CD4-positive, alpha-beta T cell treated with Interleukin-17A for 1 hour (primary cell): ENCODE measurements around the gene VIL1.
A peak's percentile ranks its signal among the peaks of the same experiment; 100 is the strongest.

Experiments
- DNase-seq: peaks from one replicate; pipeline ENCODE4 v3.0.0-alpha.2; 2020

Gene VIL1

GRCh38 chr2:218418717-218419458, at the start of gene VIL1:
VIL1 (plus strand) TSS chr2:218419123; CDS start chr2:218423779, 4,656 bp downstream.
- no peak for DNase-seq

DNA sequence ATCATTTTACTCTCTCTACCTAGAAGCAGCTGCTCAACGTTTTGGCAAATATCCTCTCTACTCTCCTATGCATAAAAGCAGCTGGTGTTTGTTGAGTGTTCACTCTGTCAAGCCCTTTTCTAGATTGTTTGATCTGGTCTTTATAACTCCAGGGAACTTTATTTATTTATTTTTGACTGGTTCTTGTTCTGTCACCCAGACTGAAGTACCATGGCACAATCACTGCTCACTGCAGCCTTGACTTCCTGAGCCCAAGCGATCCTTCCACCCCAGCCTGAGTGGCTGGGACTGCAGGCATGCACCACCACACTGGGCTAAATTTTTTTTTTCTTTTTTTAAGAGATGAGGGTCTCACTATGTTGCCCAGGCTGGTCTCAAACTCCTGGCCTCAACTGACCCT, 49.6 kb upstream of the VIL1 start:
- no peak for DNase-seq

DNA sequence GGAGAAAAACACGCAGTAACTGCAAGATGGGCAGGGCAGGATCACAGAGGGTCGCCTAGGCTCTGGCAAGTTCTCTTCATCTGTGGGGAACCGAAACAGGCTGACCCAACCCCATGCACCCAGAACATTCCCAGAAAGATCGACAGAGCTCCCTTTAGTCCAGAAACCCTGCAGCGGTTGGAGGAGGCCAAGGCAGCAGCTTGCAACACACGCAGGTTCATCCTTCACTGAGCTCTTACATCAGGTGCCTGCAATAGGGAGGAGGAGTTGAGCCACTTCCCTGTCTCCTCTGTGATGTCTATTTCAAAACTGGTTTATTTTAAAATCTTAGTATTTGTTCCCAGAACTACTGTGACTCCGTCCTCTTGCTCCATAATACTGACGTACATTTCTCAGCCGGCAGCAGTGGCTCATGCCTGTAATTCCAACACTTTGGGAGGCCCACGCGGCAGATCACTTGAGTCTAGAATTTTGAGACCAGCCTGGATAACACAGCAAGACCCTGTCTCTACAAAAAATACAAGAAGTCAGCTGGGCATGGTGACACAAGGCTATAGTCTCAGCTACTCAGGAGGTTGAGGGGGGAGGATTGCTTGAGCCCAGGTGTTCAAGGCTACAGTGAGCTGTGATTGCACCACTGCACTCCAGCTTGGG, 48.4 kb upstream of the VIL1 start:
- DNase-seq, result peak; percentile 16

- DNase-seq, result no peak
Measured at GRCh38 chr2:218371983-218372350, 47.0 kb upstream of the VIL1 start.

GRCh38 chr2:218374795-218375194, 44.1 kb upstream of the VIL1 start:
- DNase-seq, result no peak

DNA sequence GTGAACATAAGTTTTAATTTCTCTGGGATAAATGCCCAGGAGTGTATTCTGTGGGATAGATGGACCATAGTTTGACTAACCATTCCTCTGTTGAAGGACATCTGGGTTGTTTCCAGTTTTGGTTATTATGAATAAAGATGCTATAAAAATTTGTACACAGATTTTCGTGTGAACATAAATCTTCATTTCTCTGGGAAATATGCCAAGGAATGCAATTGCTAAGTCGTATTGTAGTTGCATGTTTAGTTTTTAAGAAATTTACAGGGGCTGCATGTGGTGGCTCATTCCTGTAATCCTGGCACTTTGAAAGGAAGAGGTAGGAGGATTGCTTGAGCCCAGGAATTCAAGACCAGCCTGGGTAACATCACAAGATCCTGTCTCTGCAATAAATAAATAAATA, 43.7 kb upstream of the VIL1 start:
- no peak for DNase-seq

DNA sequence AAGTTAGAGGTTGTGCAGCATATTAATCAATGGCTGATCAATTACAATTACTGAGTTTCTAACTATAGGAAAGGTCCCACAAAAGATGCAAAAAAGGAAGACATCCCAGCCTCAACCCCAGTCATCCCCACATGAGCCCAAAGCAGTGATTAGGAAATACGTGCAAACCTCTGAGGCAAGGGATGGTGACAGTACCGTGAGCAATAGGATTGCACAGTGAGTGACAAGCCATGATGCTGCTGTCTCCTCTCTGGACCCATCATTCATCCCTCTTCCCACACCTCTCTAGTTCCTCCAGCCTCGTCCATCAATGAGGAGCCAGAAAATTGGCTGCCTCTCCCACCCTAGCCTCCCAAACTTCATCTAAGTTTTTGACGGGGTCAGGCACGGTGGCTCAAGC, 40.9 kb upstream of the VIL1 start:
- DNase-seq, result no peak

DNA sequence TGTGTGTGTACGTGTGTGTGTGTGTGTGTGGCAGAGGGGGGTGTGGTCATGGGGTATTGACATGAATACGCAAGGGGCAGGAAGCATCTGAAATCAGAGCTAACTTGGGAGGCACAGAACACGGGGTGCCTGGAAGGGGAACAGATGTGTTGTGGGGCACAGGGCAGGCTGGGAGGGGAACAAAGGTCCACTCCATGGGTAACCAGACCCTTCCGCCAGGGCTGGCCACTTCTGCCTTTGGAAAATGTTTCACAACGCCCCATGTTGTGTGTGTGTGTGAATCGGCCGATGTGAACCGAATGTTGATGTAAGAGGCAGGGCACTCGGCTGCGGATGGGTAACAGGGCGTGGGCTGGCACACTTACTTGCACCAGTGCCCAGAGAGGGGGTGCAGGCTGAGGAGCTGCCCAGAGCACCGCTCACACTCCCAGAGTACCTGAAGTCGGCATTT, 37.0 kb upstream of the VIL1 start, which contains the start of gene SLC11A1:
SLC11A1 (plus strand) TSS at position 358 of the 451 bp plus-strand sequence. CDS start 96 bp downstream, outside the sequence.
- DNase-seq, result no peak

- no peak for DNase-seq
Measured at GRCh38 chr2:218382785-218383184, 36.1 kb upstream of the VIL1 start.

GRCh38 chr2:218383892-218384519, 34.9 kb upstream of the VIL1 start:
- DNase-seq, result no peak

DNA sequence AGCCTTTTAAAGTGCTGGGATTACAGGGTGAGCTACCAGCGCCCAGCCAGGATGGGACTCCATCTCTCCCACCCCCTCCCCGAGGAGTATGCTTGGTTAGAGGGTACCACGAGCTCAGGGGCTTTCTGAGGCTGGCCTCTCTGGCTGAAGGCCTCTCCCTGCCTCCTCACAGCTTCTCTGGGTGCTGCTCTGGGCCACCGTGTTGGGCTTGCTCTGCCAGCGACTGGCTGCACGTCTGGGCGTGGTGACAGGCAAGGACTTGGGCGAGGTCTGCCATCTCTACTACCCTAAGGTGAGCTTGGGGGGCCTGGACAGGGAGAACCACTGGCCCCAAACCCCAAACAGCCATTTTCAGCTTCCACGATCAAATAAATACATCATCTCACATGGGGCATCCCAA, 33.9 kb upstream of the VIL1 start:
- DNase-seq, result no peak

DNA sequence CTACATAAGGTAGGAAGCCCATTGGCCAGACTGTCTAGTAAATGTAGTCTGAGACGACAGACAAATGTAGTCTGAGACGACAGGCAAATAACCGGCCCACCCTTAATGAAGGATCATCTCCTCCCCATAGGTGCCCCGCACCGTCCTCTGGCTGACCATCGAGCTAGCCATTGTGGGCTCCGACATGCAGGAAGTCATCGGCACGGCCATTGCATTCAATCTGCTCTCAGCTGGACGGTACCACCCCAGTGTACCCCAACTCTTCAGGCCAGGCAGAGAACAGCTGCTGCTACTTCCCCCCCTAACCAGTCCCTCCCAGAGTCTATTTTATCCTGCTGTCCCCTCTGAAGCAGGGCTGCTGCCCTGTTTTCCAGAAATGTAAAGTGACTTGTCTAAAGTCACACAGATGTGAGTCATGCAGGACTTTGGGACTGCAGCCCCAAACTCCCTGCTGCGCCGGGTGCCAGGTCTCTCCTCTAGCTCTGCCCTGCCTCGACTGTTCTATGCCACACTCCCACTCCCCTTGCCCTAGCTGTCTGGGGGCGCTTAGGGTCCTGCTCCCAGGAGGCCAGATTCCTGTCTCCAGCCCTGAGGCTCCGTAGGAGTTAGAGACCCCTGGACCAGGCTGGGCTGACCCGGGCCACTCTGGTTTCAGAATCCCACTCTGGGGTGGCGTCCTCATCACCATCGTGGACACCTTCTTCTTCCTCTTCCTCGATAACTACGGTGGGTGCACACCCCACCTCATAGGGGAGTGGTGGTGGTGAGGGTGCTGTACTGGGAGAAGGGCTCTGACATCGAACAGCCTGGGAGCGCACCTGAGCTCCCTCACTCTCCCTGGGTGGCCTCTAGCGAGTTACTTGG, 32.2 kb upstream of the VIL1 start:
- no peak for DNase-seq

- DNase-seq, result no peak
Measured at GRCh38 chr2:218387369-218388194, 31.3 kb upstream of the VIL1 start.

DNA sequence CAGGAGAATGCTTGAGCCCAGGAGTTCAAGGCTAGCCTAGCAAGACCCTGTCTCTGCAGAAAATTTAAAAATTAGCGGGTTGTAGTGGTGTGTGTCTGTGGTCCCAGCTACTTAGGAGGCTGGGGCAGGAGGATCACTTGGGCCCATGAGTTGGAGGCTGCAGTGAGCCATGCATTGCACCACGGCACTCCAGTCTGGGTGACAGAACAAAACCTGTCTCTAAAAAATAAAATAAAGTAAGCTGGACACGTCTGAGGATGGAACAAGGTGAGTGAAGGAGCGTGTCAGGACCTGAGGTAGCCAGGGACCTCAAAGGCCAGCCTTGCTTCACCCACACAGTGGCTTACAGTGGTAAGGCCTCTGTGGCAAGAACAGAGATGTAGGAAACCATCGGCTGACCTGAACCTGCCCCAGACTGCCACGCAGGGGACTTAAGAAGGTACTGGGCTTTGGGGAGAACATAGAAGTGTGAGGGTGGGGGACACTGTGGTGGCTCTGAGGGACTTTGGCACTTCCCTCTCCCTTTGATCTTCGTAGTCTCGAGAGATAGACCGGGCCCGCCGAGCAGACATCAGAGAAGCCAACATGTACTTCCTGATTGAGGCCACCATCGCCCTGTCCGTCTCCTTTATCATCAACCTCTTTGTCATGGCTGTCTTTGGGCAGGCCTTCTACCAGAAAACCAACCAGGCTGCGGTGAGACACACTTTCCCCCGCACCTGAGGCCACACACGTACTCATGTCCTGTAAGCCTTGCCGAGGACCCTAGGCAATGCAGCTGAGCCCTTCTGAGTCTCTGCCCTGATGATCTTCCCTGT, 29.4 kb upstream of the VIL1 start:
- DNase-seq, result no peak

- DNase-seq, result no peak
Measured at GRCh38 chr2:218391202-218391601, 27.7 kb upstream of the VIL1 start.

- no peak for DNase-seq
Measured at GRCh38 chr2:218392459-218392858, 26.5 kb upstream of the VIL1 start.

- no peak for DNase-seq
Measured at GRCh38 chr2:218392891-218393462, 25.9 kb upstream of the VIL1 start.

DNA sequence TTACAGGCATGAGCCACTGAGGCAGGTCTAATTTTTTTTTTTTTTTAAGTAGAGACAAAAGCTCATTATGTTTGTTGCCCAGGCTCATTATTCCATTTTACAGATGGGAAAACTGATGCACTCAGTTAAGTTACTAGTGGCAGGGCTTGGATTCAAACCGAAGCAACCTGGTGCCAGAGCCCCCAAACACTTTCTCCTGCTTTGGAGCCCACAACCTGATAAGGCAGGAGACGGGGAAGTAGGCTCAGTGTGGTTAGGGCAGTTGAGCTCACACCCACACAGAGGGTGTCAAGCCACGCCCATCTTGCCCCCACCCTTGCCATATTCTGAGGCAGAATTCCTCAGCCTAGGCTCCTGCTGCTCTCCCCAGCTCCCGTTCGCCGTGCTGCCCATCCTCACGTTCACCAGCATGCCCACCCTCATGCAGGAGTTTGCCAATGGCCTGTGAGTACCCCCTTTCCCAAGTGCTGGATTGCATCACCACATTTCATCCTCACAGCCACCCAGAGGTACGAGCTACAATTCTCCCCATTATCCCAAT, 25.1 kb upstream of the VIL1 start:
- DNase-seq, result peak; percentile 51

DNA sequence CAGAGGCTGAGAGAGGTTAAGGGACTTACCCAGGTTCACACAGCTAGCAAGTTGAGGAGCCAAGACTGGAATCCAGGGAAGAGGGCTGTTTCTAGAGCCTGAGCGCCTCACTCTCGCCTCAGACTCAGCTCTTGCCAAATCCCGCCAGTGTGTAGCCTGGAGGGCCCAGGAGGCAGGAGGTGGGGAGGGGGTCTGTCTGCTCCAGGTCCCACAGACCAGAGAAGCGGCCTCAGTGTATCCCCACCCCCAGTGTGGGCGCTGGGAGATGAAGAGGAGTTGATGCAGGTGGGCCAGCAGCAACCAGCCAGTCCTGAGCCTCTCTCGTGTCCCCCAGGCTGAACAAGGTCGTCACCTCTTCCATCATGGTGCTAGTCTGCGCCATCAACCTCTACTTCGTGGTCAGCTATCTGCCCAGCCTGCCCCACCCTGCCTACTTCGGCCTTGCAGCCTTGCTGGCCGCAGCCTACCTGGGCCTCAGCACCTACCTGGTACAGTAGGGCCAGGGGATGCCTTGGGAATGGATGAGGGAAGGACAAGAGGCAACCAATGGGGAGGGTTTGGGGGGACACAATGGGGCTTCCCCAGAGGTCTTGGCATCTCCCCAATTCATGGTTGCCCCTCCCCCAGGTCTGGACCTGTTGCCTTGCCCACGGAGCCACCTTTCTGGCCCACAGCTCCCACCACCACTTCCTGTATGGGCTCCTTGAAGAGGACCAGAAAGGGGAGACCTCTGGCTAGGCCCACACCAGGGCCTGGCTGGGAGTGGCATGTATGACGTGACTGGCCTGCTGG, 24.4 kb upstream of the VIL1 start:
- DNase-seq, result no peak

GRCh38 chr2:218395090-218395444, 23.9 kb upstream of the VIL1 start:
- DNase-seq, result no peak
